ENCODE measurements around the gene SCN1A.

GRCh38 chr2:166068981-166069380 lies 58.8 kb downstream of the SCN1A start:
- no peak for TF ChIP-seq TAF1 (IDR thresholded peaks at IDR 0.05; ENCODE audit: low read depth)
- no peak for TF ChIP-seq TCF12 (IDR thresholded peaks at IDR 0.05; ENCODE audit: low read depth)
- no peak for TF ChIP-seq YY1 (IDR thresholded peaks at IDR 0.05; ENCODE audit: low read depth)
- no peak for TF ChIP-seq EGR1 (IDR thresholded peaks at IDR 0.05)
- TF ChIP-seq ZBTB7A (IDR thresholded peaks at IDR 0.05; ENCODE audit: low read depth): no peak
